ENCODE data around the gene ZNF566. TPM values are rescaled to one million over a fixed set of nuclear protein-coding genes. Genes with fewer than 3 reads are reported as not detected.

ZNF566 gene
- total RNA-seq, 4 donors from 2014 or later: 17.7 to 22.2 (median 18.5) TPM

GRCh38 chr19:36488846-36489117 is 579 bp downstream of the ZNF566 start:
- TF ChIP-seq, protein P1, sequence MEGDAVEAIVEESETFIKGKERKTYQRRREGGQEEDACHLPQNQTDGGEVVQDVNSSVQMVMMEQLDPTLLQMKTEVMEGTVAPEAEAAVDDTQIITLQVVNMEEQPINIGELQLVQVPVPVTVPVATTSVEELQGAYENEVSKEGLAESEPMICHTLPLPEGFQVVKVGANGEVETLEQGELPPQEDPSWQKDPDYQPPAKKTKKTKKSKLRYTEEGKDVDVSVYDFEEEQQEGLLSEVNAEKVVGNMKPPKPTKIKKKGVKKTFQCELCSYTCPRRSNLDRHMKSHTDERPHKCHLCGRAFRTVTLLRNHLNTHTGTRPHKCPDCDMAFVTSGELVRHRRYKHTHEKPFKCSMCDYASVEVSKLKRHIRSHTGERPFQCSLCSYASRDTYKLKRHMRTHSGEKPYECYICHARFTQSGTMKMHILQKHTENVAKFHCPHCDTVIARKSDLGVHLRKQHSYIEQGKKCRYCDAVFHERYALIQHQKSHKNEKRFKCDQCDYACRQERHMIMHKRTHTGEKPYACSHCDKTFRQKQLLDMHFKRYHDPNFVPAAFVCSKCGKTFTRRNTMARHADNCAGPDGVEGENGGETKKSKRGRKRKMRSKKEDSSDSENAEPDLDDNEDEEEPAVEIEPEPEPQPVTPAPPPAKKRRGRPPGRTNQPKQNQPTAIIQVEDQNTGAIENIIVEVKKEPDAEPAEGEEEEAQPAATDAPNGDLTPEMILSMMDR (IDR thresholded peaks at IDR 0.05): no peak
- no peak for TF ChIP-seq POLR2A (IDR thresholded peaks at IDR 0.05)
- intact Hi-C loops (cut with DNase I): loop anchor here (10.0 kb wide), 1 partner anchor 274 kb away; the partner anchor contains the start of genes ZNF146 and ZNF565
- no peaks in the 10 kb centered on the region for H3K36me3 ChIP-seq
- H3K9me3 ChIP-seq: no peaks in the 10 kb centered on the region
- H3K27ac ChIP-seq: peak overlapping the region; percentile 76 to 97 (median 85)
- peak in 1 of 2 donors; percentile 19 for DNase-seq
- peaks cover 0 to 6% of the 10 kb centered on the region in 2 donors for H3K4me1 ChIP-seq
- H3K27me3 ChIP-seq: no peaks in the 10 kb centered on the region
- WGBS, 2 donors: 0 to 1% methylated on average over 8 to 11 of the region's 11 CpGs
- peak overlapping the region; percentile 54 to 86 (median 83) for H3K4me3 ChIP-seq (replicated peaks in 1 of 3)

- intact Hi-C loops (cut with DNase I): loop anchor here (10.0 kb wide), 1 partner anchor 273 kb away; the partner anchor contains the start of genes ZNF146 and ZNF565
- Histone ChIP-seq H3K9me3 (no peaks in the 10 kb centered on the region), H3K27ac (peak overlapping the region in 1 of 3 donors; percentile 76), H3K36me3 (no peaks in the 10 kb centered on the region), H3K27me3 (no peaks in the 10 kb centered on the region), H3K4me1 (peaks cover 0 to 6% of the 10 kb centered on the region in 2 donors), H3K4me3 (replicated peaks in 1 of 3) (peak overlapping the region in 2 of 3 donors; percentile 54 to 83)
- DNase-seq: no peak
- 53 to 55% methylated on average over 9 of the region's 9 CpGs for WGBS, 2 donors
- TF ChIP-seq, protein P1 (IDR thresholded peaks at IDR 0.05): no peak
- no peak for TF ChIP-seq POLR2A (IDR thresholded peaks at IDR 0.05)
Observed at GRCh38 chr19:36488118-36488845, 1.1 kb downstream of the ZNF566 start.

DNA sequence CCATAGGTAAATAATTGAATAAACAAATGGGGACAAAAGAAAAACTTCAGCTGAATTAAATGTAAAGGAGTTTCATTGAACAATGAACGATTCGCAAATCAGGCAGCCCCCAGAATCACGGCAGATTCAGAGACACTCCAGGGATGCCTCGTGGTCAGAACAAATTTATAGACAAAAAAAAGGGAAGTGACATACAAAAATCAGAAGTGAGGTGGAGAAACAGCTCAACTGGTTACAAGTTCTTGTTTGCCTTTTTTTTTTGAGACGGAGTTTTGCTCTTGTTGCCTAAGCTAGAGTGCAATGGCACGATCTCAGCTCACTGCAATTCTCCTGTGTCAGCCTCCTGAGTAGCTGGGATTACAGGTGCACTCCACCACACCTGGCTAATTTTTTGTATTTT is 5.7 kb downstream of the ZNF566 start:
- Histone ChIP-seq H3K9me3 (no peaks in the 10 kb centered on the region), H3K36me3 (no peaks in the 10 kb centered on the region), H3K4me1 (peaks cover 0 to 6% of the 10 kb centered on the region in 2 donors), H3K4me3 (replicated peaks in 1 of 3) (no peak overlapping the region), H3K27me3 (no peaks in the 10 kb centered on the region), H3K27ac (no peak overlapping the region)
- DNase-seq: no peak
- TF ChIP-seq, protein P1 (IDR thresholded peaks at IDR 0.05): no peak
- no peak for TF ChIP-seq POLR2A (IDR thresholded peaks at IDR 0.05)
- intact Hi-C loops (cut with DNase I): loop anchor here (10.0 kb wide), 1 partner anchor 269 kb away; the partner anchor contains the start of genes ZNF146 and ZNF565
- 93 to 95% methylated on average over 6 of the region's 6 CpGs for WGBS, 2 donors

DNA sequence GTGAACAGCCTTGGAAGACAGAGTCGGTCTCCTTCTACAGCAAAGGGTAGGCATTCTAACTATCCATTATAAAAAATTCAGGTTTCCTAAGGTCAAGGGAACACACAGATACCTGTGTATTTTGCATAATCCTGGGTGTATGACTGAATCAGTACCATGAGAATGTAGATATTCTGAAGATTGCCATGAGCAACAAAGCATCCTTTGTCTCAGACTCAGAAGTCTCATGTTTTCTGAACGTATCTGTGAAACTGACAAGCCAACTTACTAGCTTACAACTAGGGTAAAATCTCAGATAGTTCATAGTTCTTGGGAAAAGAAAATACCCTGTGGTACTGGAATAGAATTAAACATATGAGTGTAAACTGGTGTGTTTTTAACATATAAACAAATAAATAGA is 6.5 kb downstream of the ZNF566 start:
- Histone ChIP-seq H3K9me3 (no peaks in the 10 kb centered on the region), H3K4me1 (peaks cover 0 to under 1% of the 10 kb centered on the region in 2 donors), H3K4me3 (replicated peaks in 1 of 3) (no peak overlapping the region), H3K27me3 (no peaks in the 10 kb centered on the region), H3K36me3 (no peaks in the 10 kb centered on the region), H3K27ac (no peak overlapping the region)
- intact Hi-C loops (cut with DNase I): loop anchor here (10.0 kb wide), 1 partner anchor 268 kb away; the partner anchor contains the start of genes ZNF146 and ZNF565
- DNase-seq: no peak
- TF ChIP-seq, protein P1 (IDR thresholded peaks at IDR 0.05): no peak
- TF ChIP-seq POLR2A (IDR thresholded peaks at IDR 0.05): no peak
- WGBS, 2 donors: 62 to 70% methylated on average over 2 of the region's 2 CpGs

GRCh38 chr19:36460046-36460445 is 29.3 kb downstream of the ZNF566 start:
- intact Hi-C loops (cut with DNase I): no loop called here
- Histone ChIP-seq H3K4me3 (replicated peaks in 1 of 3) (no peak overlapping the region), H3K27ac (no peak overlapping the region), H3K36me3 (peaks cover 2 to 3% of the 10 kb centered on the region in 2 donors), H3K9me3 (no peaks in the 10 kb centered on the region), H3K27me3 (no peaks in the 10 kb centered on the region), H3K4me1 (no peaks in the 10 kb centered on the region)
- DNase-seq: no peak
- TF ChIP-seq POLR2A (IDR thresholded peaks at IDR 0.05): no peak
- TF ChIP-seq, protein P1 (IDR thresholded peaks at IDR 0.05): no peak
- 89 to 98% methylated on average over 1 of the region's 1 CpG for WGBS, 2 donors

Measured in thyroid gland (tissue), 4 donors.